Nephron progenitor cell (in vitro differentiated cells): ENCODE data around the gene YY1.

Experiments
- DNase-seq: peaks from one replicate; pipeline ENCODE4 v3.0.0; 2021
- H3K27ac Mint-ChIP-seq: 2 replicates; pipeline ENCODE4 v1.8.0; 2021; ENCODE audit warnings: mild to moderate bottlenecking, moderate library complexity, mixed read lengths
- H3K27me3 Mint-ChIP-seq: 2 replicates; pipeline ENCODE4 v1.8.0; 2021; ENCODE audit warnings: mild to moderate bottlenecking, low read depth, mixed read lengths; ENCODE audit not compliant: poor library complexity
- H3K36me3 Mint-ChIP-seq: 2 replicates; pipeline ENCODE4 v1.8.0; 2021; ENCODE audit warnings: low read depth, mixed read lengths
- H3K4me1 Mint-ChIP-seq: 2 replicates; pipeline ENCODE4 v1.8.0; 2021; ENCODE audit warnings: mixed read lengths
- H3K4me3 Mint-ChIP-seq: 2 replicates; pipeline ENCODE4 v1.8.0; 2021; ENCODE audit warnings: mild to moderate bottlenecking, moderate library complexity, mixed read lengths
- H3K9me3 Mint-ChIP-seq: 2 replicates; pipeline ENCODE4 v1.8.0; 2021; ENCODE audit warnings: mild to moderate bottlenecking, moderate library complexity, mixed read lengths
- CTCF ChIP-seq: fragments of 200-600 bp; sonication (generic); IDR thresholded peaks from 2 replicates; pipeline ENCODE4 v1.5.0; 2021; ENCODE audit warnings: antibody characterized with exemption

Gene YY1

GRCh38 chr14:100332071-100332639, 93.2 kb downstream of the YY1 start:
- Mint-ChIP-seq H3K27me3 (no peaks in the 10 kb centered on the region), H3K27ac (no peak overlapping the region), H3K4me1 (peaks cover 19% of the 10 kb centered on the region), H3K36me3 (peaks cover 23% of the 10 kb centered on the region), H3K9me3 (no peaks in the 10 kb centered on the region), H3K4me3 (no peak overlapping the region)
- no peak for DNase-seq
- TF ChIP-seq CTCF = no peak
